DMS 273 (cell line): ENCODE results near the gene PAM.
"Not testable (repeated sequence)": the region's sequence is repeated elsewhere in the genome, so short reads cannot be mapped to it uniquely, and the experiment has no call there.

Source experiments
- DNase-seq: peaks from one replicate; lab custom pipeline; 2025; ENCODE audit not compliant: unreplicated experiment; lab: John Stamatoyannopoulos, UW

The PAM gene

DNA sequence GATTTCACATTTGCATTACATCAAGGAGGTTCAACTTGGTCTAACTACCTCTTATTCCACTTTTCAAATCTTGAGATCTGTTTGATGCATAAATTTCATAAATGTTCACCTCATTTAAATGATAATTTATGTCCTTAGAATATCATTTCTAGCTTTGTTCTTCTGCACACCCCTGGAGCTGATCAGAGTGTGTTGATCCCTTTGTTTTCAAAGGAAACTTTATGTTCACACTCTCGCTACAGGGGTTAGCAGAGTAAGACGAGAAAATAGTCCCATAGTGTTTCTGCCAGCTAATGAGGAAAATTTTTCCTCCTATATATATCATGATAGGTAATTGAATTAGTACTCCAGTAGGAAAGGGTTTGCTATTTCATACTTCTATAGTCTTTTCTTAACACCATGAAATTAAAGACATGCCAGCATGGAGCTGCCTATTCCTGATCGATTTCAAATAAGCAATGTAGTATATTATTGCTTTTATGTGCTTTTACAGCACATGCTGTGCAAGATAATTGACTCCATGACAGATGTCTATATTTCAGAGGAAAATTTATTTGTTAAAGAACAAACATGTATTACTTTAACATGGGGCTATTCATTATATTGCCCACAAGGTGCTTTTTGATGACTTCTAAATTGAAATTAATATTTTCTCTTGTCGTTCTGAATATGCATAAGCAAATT, 4.8 kb upstream of the PAM start:
- no peak for DNase-seq

DNA sequence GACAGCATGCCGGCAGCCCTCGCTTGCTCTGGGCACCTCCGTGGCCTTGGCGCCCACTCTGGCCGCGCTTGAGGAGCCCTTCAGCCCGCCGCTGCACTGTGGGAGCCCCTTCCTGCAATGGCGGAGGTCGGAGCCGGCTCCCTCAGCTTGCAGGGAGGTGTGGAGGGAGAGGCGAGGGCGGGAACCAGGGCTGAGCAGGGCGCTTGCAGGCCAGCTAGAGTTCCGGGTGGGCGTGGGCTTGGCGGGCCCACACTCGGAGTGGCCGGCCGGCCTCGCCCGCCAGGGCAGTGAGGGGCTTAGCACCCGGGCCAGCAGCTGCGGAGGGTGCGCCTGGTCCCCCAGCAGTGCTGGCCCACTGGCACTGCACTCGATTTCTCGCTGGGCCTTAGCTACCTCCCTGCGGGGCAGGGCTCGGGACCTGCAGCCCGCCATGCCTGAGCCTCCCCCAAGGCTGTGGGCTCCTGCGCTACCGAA, 3.2 kb upstream of the PAM start:
- DNase-seq = not testable (repeated sequence)

DNA sequence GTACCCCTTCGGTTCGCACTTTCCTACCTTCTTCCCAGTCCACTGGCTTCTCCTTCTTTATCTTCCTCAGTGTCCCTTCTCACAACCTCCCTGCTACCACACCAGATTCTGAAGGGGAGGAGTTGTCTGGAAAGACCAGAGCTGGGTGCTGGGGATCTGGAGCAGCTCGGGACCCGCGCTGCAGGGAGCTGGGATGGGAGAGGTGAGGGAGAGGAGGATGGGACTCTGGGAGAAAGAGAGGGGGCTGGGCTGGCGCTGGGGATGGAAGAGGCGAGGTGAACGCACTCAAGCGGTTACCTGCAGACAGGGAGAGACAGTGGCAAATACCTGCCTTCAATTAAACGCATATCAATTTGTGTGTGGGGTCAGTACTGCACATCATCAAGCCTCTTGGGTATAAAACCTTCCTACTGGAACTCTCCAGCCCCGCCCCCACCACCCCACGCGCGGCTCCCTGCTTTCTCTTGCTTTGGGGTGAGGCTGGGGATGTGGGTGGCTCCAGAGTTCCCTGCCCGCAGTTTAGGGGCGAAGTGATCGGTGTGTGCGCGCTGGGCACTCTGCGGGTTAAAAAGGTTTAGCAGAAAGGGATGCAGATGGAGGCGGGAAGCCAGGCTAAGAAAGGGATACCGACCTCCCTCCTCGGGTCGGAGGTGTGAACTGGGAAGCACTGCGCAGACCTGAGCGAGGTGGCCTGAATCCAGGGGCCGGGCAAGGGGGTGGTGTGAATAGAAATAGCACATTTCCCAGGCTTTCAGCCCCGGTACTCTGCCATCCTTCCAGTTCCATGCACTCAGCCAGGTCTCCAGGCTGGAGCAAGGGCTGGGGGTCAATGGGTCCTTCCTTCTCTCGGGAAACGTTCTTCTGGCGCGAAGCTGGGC, 977 bp upstream of the PAM start:
- peak; percentile 75 for DNase-seq

DNA sequence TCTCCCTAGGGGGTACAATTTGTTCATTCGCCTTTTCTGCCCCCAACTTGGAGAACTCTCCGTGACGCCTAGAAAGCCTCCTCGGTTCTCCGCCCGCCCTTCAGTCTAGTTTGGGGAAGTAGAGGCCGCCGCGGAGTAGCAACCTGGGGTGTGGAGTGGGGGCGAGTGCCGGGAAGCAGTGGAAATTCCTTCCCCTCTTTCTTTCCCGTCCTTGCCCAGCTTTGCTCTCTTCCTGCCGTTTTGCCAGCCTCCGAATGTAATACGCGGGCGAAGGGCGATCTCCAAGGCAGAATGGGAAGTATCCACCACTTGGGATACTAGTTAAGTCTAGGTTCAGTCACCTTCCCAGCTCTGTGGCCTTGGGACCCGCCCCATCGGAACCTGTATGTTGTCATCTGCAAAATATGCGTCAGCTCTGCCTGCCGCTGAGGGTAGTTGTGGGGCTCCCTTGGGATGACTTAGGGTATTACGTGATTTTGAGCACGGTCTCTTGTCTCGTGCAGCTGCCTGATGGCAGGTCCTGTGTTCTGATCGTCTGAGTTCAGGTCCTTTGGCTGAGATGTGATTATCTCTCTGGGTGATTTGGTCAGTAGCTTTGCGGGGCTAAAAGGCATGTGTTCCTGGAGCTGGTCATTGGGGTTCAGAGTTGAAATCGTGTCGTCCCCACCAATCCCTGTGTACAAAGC, 724 bp downstream of the PAM start:
- DNase-seq = peak; percentile 93

GRCh38 chr5:102758576-102758975, 3.5 kb downstream of the PAM start:
- DNase-seq = no peak

- DNase-seq = peak; percentile 28
Observed at GRCh38 chr5:102759289-102759688, 4.2 kb downstream of the PAM start.

- DNase-seq = no peak
Observed at GRCh38 chr5:102759700-102760099, 4.6 kb downstream of the PAM start.

DNA sequence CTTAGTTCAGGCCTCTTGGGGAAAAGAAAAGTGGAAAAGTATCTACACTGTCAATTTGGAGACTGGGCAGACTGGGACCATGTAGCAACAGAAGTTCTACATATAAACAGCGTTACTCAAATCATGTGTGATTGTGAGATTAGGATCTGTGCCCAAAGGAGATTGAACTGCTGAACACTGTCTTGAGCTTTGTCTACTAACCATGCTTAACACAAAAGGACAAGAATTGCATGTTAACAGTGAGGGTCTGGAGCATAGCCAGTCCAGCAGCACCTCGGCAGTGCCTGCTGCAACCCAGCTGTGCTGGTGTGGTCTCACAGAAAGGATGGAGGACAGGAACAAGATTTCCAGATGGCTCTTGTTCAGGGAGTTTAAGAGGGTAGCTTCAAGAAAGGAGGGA, 5.7 kb downstream of the PAM start:
- DNase-seq = peak; percentile 68

DNA sequence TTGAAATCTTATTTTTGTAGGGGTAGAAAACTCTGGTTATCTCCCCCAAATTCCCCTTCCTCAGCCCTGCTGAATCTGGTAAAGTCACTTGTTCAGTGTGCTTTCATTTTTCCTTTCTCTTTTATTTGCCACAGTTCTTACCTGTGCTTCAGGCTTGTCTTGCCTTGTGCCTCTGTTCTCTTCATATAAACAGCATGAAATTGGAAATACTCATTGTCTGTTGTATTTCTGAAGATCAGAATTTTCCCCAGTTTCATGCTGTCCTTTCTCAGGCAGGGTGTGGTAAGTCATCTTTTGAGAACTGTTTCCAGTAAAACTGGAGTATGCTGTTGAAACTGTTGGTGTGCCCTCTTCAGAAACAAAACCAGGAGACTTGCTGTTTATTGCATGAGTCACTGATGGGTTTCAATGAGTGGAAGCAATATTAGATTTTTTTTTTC, 7.0 kb downstream of the PAM start:
- peak; percentile 17 for DNase-seq

- DNase-seq = no peak
Observed at GRCh38 chr5:102762562-102763227, 7.6 kb downstream of the PAM start.

GRCh38 chr5:102763734-102764133, 8.6 kb downstream of the PAM start:
- DNase-seq = no peak

- DNase-seq = no peak
Observed at GRCh38 chr5:102764381-102765004, 9.4 kb downstream of the PAM start.

GRCh38 chr5:102765350-102765749, 10.2 kb downstream of the PAM start:
- no peak for DNase-seq

DNA sequence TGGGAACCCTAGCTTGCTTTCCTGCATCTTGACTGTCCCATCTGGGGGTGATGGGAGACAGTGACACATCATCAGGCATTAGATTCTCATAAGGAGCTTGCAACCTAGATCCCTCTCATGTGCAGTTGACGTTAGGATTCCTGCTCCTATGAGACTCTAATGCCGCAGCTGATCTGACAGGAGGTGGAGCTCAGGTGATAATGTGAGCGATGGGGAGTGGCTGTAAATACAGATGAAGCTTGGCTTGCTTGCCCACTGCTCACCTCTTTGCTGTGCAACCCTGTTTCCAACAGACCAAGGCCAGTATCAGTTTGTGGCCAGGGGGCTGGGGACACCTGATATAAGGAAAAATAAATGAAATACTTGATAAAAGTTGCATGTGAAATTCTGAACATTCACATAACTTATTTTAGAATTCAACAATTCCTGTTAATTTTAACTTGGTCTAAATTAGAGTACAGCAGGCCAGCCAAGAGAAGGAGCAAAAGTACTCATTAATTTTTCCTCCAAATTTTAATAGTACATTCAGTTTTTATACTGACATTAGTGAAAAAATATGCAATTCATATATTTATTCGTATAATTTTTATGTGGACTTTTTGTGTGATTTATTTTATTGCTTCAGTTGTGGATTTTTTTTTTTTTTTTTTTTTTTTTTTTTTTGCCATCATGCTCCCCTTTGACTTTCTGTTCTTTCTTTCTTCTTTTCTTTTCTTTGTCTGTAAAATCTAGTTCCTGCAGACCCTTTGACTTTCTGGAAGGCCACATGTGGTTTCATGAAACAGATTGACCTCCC, 11.4 kb downstream of the PAM start:
- DNase-seq = no peak

DNA sequence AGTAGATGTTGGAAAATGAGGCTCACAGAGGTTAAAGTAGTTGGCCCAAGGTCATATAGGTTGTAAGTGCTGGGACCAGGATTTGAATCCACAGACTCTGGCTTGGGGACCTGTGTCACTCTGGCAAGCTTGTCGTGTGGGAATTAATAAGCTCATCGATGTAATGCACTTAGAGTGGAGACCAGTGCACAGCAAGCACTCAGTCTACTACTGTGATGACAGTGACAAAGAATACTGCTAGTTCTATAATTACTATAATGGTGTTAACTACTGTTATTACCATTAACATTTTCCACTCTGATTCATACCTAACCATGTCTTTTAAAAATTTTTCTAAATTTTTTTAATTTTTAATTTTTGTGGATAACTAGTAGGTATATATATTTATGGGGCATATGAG, 12.8 kb downstream of the PAM start:
- no peak for DNase-seq

DNA sequence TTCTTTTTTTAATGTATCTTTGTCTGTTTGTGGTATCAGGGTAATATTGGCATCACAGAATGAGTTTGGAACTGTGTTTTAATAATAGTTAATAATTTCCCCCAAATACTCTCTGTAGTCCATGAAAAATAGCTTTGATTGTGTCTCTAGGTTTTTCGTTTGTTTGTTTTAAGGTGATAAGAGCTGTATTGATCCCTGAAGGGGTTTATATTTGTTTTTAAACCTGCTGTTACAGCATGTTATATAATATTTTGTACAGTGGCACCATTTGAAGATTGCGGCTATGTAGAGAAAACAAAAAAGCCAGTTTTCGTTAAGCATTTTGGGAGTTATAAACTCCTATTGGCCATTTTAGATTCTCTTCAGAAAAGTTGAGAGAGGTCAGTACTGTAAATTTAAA, 15.7 kb downstream of the PAM start:
- DNase-seq = no peak

DNA sequence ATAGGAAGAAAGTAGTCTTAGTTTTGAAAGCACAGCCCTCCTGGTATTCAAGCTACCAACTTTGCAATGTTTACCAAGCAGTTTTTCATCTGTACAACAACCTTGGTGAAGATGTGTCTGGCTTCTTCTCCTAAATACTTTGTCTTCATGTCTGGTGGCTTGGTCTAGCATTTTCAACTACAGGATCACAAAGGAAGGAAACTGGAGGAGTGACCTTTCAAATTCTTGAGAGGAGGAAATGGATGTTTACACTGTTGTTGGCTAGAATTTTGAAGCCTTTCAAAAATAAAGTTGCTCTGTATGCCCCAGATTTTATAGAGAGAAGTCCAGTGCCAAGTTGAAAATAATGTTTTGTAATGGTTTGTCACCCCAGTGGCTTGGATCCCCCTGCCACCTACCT, 16.3 kb downstream of the PAM start:
- DNase-seq = no peak

GRCh38 chr5:102772273-102772672, 17.2 kb downstream of the PAM start:
- no peak for DNase-seq

GRCh38 chr5:102773133-102773532, 18.0 kb downstream of the PAM start:
- DNase-seq = peak; percentile 50

GRCh38 chr5:102775756-102776155, 20.7 kb downstream of the PAM start:
- not testable (repeated sequence) for DNase-seq
